ENCODE data around the gene DTL. TPM values are rescaled to one million over a fixed set of nuclear protein-coding genes. Genes with fewer than 3 reads are reported as not detected.

DTL gene
- total and polyA plus RNA-seq, 2 of the 13 experiments (the other 11 are each of a cell fraction or from before 2014, with no cell fraction given) = 10.4 to 32.8 TPM

Small RNAs within 50 kb of the gene (microRNA-seq; reads per million reads assigned to microRNA genes)
- not detected for gene MIR3122

Small RNAs within 50 kb of the gene (small RNA-seq; reads per million reads assigned to genes)
- gene MIR3122 (ENCODE audit: insufficient read depth in 2 of 3, insufficient read length in 3 of 3, low read depth in 2 of 3, low replicate concordance in 1 of 3) (0 reads per million in 3 experiments), gene RF00568 (ENCODE audit: insufficient read depth in 2 of 3, insufficient read length in 3 of 3, low read depth in 2 of 3, low replicate concordance in 1 of 3) (0 reads per million in 3 experiments), gene RN7SKP98 (ENCODE audit: insufficient read depth in 2 of 3, insufficient read length in 3 of 3, low read depth in 2 of 3, low replicate concordance in 1 of 3) (0 reads per million in 3 experiments)

Other genes starting within 250 kb of the DTL start
- 48.3 and 51.0 TPM in 2 replicates for gene LPGAT1, start 205.0 kb upstream of the DTL start, total RNA-seq (2016; rRNA removed; fragmentation: Illumina TruSeq; extraction: Trizol)
- 11.7 and 12.1 TPM in 2 replicates for gene LPGAT1, start 205.0 kb upstream of the DTL start, polyA plus RNA-seq (2011; rRNA removed)
- 22.4 and 32.7 TPM in 2 replicates for gene INTS7, start 191 bp upstream of the DTL start, total RNA-seq (2016; rRNA removed; fragmentation: Illumina TruSeq; extraction: Trizol)
- gene INTS7, start 191 bp upstream of the DTL start, polyA plus RNA-seq (2011; rRNA removed) = 14.5 and 18.3 TPM in 2 replicates
- 22.0 and 26.5 TPM in 2 replicates for gene PPP2R5A, start 249.7 kb downstream of the DTL start, total RNA-seq (2016; rRNA removed; fragmentation: Illumina TruSeq; extraction: Trizol)
- 27.5 and 31.4 TPM in 2 replicates for gene PPP2R5A, start 249.7 kb downstream of the DTL start, polyA plus RNA-seq (2011; rRNA removed)

Measured in HepG2 (cell line).